SHP77 treated with DMSO at 0.1 percent for 48 hours (cell line): Measurements from ENCODE around the gene STK4.
A peak's percentile ranks its signal among the peaks of the same experiment; 100 is the strongest.
"Not testable (repeated sequence)": the region's sequence is repeated elsewhere in the genome, so short reads cannot be mapped to it uniquely, and the experiment has no call there.

Source experiments
- DNase-seq: peaks from one replicate; lab custom pipeline; 2025; lab: John Stamatoyannopoulos, UW

Gene STK4

GRCh38 chr20:44988631-44989171 is 22.4 kb downstream of the STK4 start:
- DNase-seq = no peak

GRCh38 chr20:44990425-44990824 is 24.1 kb downstream of the STK4 start:
- no peak for DNase-seq

GRCh38 chr20:44990957-44991356 is 24.6 kb downstream of the STK4 start:
- DNase-seq = no peak

GRCh38 chr20:44993343-44993742 is 27.0 kb downstream of the STK4 start:
- DNase-seq = no peak

GRCh38 chr20:44997171-44997570 is 30.9 kb downstream of the STK4 start:
- DNase-seq = no peak

GRCh38 chr20:44997668-44998067 is 31.4 kb downstream of the STK4 start:
- no peak for DNase-seq

GRCh38 chr20:45008521-45009049 is 42.3 kb downstream of the STK4 start:
- no peak for DNase-seq

- no peak for DNase-seq
Measured at GRCh38 chr20:45010399-45010828, 44.1 kb downstream of the STK4 start.

- DNase-seq = peak; percentile 4
Measured at GRCh38 chr20:45011108-45011526, 44.8 kb downstream of the STK4 start.

- DNase-seq = no peak
Measured at GRCh38 chr20:45012682-45013302, 46.5 kb downstream of the STK4 start.

GRCh38 chr20:45014131-45014530 is 47.8 kb downstream of the STK4 start:
- DNase-seq = not testable (repeated sequence)

GRCh38 chr20:45014671-45015415 is 48.5 kb downstream of the STK4 start:
- DNase-seq = no peak

- DNase-seq = no peak
Measured at GRCh38 chr20:45016089-45016671, 49.9 kb downstream of the STK4 start.

- no peak for DNase-seq
Measured at GRCh38 chr20:45017281-45017680, 51.0 kb downstream of the STK4 start.

GRCh38 chr20:45017857-45018256 is 51.5 kb downstream of the STK4 start:
- no peak for DNase-seq

GRCh38 chr20:45019027-45019761 is 52.9 kb downstream of the STK4 start:
- DNase-seq = no peak

GRCh38 chr20:45019762-45020123 is 53.4 kb downstream of the STK4 start:
- DNase-seq = no peak

GRCh38 chr20:45020236-45020886 is 54.0 kb downstream of the STK4 start:
- no peak for DNase-seq

GRCh38 chr20:45021631-45022030 is 55.3 kb downstream of the STK4 start:
- no peak for DNase-seq

- not testable (repeated sequence) for DNase-seq
Measured at GRCh38 chr20:45023140-45023539, 56.8 kb downstream of the STK4 start.

GRCh38 chr20:45028424-45029136 is 62.3 kb downstream of the STK4 start:
- no peak for DNase-seq
